ENCODE data around the gene CSNK1G1.

The CSNK1G1 gene

DNA sequence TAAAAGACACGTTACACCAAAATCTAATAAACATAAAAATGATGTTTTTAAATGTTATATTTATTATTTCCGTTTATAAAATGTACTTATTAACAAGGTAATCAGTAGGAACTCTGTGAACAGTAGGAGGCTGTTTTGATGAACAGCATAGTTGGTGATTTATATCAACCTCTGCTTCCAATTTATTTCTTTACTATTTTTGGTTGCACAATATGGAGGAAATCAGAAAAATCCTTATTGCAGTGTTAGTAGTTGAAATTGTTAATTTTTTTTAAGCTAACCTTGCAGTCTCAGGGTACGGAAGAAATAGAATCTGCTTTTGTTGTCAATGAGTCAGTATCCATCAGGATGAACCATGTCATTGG is 209.5 kb downstream of the CSNK1G1 start:
- DNase-seq (ENCODE audit: low read depth), result no peak
- in situ Hi-C loops (cut with HindIII; ENCODE audit: low sequenced_read_pairs), result no loop called here
- no peak overlapping the region for H3K4me3 ChIP-seq (ENCODE audit: low read depth, low read length)
- TF ChIP-seq, protein P1, sequence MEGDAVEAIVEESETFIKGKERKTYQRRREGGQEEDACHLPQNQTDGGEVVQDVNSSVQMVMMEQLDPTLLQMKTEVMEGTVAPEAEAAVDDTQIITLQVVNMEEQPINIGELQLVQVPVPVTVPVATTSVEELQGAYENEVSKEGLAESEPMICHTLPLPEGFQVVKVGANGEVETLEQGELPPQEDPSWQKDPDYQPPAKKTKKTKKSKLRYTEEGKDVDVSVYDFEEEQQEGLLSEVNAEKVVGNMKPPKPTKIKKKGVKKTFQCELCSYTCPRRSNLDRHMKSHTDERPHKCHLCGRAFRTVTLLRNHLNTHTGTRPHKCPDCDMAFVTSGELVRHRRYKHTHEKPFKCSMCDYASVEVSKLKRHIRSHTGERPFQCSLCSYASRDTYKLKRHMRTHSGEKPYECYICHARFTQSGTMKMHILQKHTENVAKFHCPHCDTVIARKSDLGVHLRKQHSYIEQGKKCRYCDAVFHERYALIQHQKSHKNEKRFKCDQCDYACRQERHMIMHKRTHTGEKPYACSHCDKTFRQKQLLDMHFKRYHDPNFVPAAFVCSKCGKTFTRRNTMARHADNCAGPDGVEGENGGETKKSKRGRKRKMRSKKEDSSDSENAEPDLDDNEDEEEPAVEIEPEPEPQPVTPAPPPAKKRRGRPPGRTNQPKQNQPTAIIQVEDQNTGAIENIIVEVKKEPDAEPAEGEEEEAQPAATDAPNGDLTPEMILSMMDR (IDR thresholded peaks at IDR 0.05; ENCODE audit: low read depth, low read length, missing control alignments), result no peak

GRCh38 chr15:64146041-64146440 is 209.9 kb downstream of the CSNK1G1 start:
- no peak overlapping the region for H3K4me3 ChIP-seq (ENCODE audit: low read depth, low read length)
- TF ChIP-seq, protein P1 (IDR thresholded peaks at IDR 0.05; ENCODE audit: low read depth, low read length, missing control alignments), result no peak
- in situ Hi-C loops (cut with HindIII; ENCODE audit: low sequenced_read_pairs), result no loop called here
- DNase-seq (ENCODE audit: low read depth), result no peak

GRCh38 chr15:64144565-64145281 is 211.2 kb downstream of the CSNK1G1 start:
- H3K4me3 ChIP-seq (ENCODE audit: low read depth, low read length), result no peak overlapping the region
- no peak for DNase-seq (ENCODE audit: low read depth)
- in situ Hi-C loops (cut with HindIII; ENCODE audit: low sequenced_read_pairs), result no loop called here
- TF ChIP-seq, protein P1 (IDR thresholded peaks at IDR 0.05; ENCODE audit: low read depth, low read length, missing control alignments), result no peak

- in situ Hi-C loops (cut with HindIII; ENCODE audit: low sequenced_read_pairs), result no loop called here
- no peak overlapping the region for H3K4me3 ChIP-seq (ENCODE audit: low read depth, low read length)
- DNase-seq (ENCODE audit: low read depth), result no peak
- TF ChIP-seq, protein P1 (IDR thresholded peaks at IDR 0.05; ENCODE audit: low read depth, low read length, missing control alignments), result no peak
Observed at GRCh38 chr15:64144192-64144564, 211.8 kb downstream of the CSNK1G1 start.

- TF ChIP-seq, protein P1 (IDR thresholded peaks at IDR 0.05; ENCODE audit: low read depth, low read length, missing control alignments), result no peak
- in situ Hi-C loops (cut with HindIII; ENCODE audit: low sequenced_read_pairs), result no loop called here
- no peak for DNase-seq (ENCODE audit: low read depth)
- no peak overlapping the region for H3K4me3 ChIP-seq (ENCODE audit: low read depth, low read length)
Observed at GRCh38 chr15:64143276-64143675, 212.7 kb downstream of the CSNK1G1 start.

DNA sequence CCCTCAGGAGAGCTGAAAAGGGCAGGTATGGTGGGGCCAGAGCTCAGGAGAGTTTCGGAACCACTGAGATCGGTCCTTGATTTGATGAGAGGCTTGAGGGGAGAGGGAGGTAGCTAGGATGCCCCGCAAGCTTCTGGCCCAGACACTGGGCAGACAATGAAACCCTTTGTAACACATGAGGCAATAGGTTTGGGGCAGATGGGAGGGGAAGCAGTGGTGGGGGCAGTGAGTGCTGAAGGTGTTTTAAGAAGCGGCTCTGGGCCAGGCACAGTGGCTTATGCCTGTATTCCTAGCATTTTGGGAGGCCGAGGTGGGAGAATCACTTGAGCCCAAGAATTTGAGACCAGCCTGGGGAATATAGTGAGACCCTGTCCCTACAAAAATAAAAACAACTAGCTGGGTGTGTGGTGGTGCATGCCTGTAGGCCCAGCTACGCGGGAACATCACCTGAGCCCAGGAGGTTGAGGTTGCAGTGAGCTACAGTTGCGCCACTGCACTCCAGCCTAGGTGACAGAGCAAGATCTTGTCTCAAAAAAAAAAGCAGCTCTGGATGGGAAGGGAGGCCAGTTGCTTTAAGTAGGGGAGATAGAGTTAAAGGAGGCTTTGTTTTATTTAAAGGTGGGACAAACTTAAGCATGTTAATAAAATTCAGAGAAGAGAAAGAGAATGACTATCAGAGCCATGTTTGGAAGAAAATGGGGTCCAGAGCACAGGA is 214.0 kb downstream of the CSNK1G1 start:
- no peak overlapping the region for H3K4me3 ChIP-seq (ENCODE audit: low read depth, low read length)
- in situ Hi-C loops (cut with HindIII; ENCODE audit: low sequenced_read_pairs), result no loop called here
- DNase-seq (ENCODE audit: low read depth), result no peak
- TF ChIP-seq, protein P1 (IDR thresholded peaks at IDR 0.05; ENCODE audit: low read depth, low read length, missing control alignments), result no peak

Data from astrocyte of the cerebellum (primary cell).